Endothelial cell of umbilical vein (primary cell): ENCODE data around the gene DLG1. TPM values are rescaled to one million over a fixed set of nuclear protein-coding genes. Genes with fewer than 3 reads are reported as not detected.

Source experiments
- BruUV-seq: library from RNA; stranded (reverse); fragments of 400-500 nt; replicated peaks from 2 replicates; lab custom pipeline; 2021; lab: Mats Ljungman, UMichigan
- CTCF ChIA-PET: fragments of 300-600, 350-600 bp; sonication (Branson Sonifier 250); formaldehyde crosslinking; loops from one replicate; lab custom pipeline; 2021; ENCODE audit warnings: antibody characterized with exemption, inconsistent platforms; lab: Charles Lee
- POLR2A ChIA-PET: fragments of 300-600, 350-600 bp; sonication (Branson Sonifier 250); formaldehyde crosslinking; loops from one replicate; lab custom pipeline; 2021; ENCODE audit warnings: antibody characterized with exemption, inconsistent platforms; lab: Charles Lee
- DNase-seq: peaks from one replicate; pipeline ENCODE4 v3.0.0-alpha.2; 2011; ENCODE audit warnings: low read depth, low spot score
- FAIRE-seq: peaks from 2 replicates; lab custom pipeline; 2011; peaks lifted over from hg19 to GRCh38; lab: Jason Lieb, UNC
- H2AFZ ChIP-seq: 2 replicates; pipeline ENCODE4 v1.6.0; 2012; ENCODE audit warnings: low read depth, low read length, control low read depth, inconsistent platforms
- H3K27ac ChIP-seq: 2 replicates; pipeline ENCODE4 v1.5.1; 2011; ENCODE audit warnings: low read depth, mild to moderate bottlenecking, control low read depth, low read length, moderate library complexity; ENCODE audit not compliant: insufficient read depth
- H3K27me3 ChIP-seq, 2 experiments: 2 replicates each; pipeline versions ENCODE4 v1.6.0 to v1.6.1; 2011; ENCODE audit warnings: low read length in 2 of 2, mixed read lengths in 1 of 2; ENCODE audit not compliant: control insufficient read depth in 2 of 2, insufficient read depth in 2 of 2
- H3K36me3 ChIP-seq, 2 experiments: 2 replicates in 1 of 2; 3 replicates in 1 of 2; pipeline ENCODE4 v1.5.1; 2011; ENCODE audit warnings: low read length in 2 of 2, mild to moderate bottlenecking in 1 of 2, moderate library complexity in 1 of 2; ENCODE audit not compliant: control insufficient read depth in 2 of 2, insufficient read depth in 2 of 2; ENCODE audit errors: extremely low read depth in 1 of 2
- H3K4me1 ChIP-seq: 3 replicates; pipeline ENCODE4 v1.5.1; 2011; ENCODE audit warnings: mild to moderate bottlenecking, low read length; ENCODE audit not compliant: control insufficient read depth, insufficient read depth; ENCODE audit errors: extremely low read depth
- H3K4me2 ChIP-seq: 2 replicates; pipeline ENCODE4 v1.6.1; 2011; ENCODE audit warnings: low read length, control low read depth, mixed read lengths; ENCODE audit not compliant: insufficient read depth
- H3K4me3 ChIP-seq, 3 experiments: fragments of 200-600 bp in 1 of 3; sonication (generic), shearing (Covaris generic) in 1 of 3; replicated peaks in 1 of 3; 2 replicates each; pipeline ENCODE4 v1.5.1; 2011 to 2016; ENCODE audit warnings: control low read depth in 3 of 3, low read length in 3 of 3, mild to moderate bottlenecking in 2 of 3, inconsistent platforms in 1 of 3, low read depth in 1 of 3, moderate library complexity in 1 of 3; ENCODE audit not compliant: insufficient read depth in 1 of 3
- H3K79me2 ChIP-seq: 2 replicates; pipeline ENCODE4 v1.6.0; 2012; ENCODE audit warnings: low read length, inconsistent platforms; ENCODE audit not compliant: control insufficient read depth, insufficient read depth
- H3K9ac ChIP-seq: replicated peaks from 2 replicates; pipeline ENCODE3; 2011; ENCODE audit warnings: low read length, control low read depth; ENCODE audit not compliant: insufficient read depth; ENCODE audit errors: extremely low read depth
- H3K9me1 ChIP-seq: replicated peaks from 3 replicates; pipeline ENCODE4 v1.6.0; 2011; ENCODE audit warnings: mild to moderate bottlenecking, low read length; ENCODE audit not compliant: control insufficient read depth, insufficient read depth; ENCODE audit errors: extremely low read depth
- H3K9me3 ChIP-seq: replicated peaks from 2 replicates; pipeline ENCODE4 v1.5.1; 2012; ENCODE audit warnings: low read length, inconsistent platforms; ENCODE audit not compliant: control insufficient read depth, insufficient read depth
- H4K20me1 ChIP-seq: replicated peaks from 2 replicates; pipeline ENCODE3; 2011; ENCODE audit warnings: mild to moderate bottlenecking, low read length; ENCODE audit not compliant: control insufficient read depth, insufficient read depth; ENCODE audit errors: extremely low read depth
- CTCF ChIP-seq, 2 donors: IDR thresholded peaks; 1 replicate in 1 of 2; 2 replicates in 1 of 2; pipeline ENCODE4 v1.5.1; 2011; ENCODE audit warnings: low read length in 2 of 2, mild to moderate bottlenecking in 2 of 2, moderate library complexity in 2 of 2, control low read depth in 1 of 2, inconsistent platforms in 1 of 2, low read depth in 1 of 2; ENCODE audit not compliant: insufficient read depth in 1 of 2; ENCODE audit errors: extremely low read depth in 1 of 2
- EZH2 ChIP-seq: IDR thresholded peaks from 2 replicates; pipeline ENCODE4 v1.6.1; 2012; ENCODE audit warnings: borderline replicate concordance, low read depth, mild to moderate bottlenecking, moderate library complexity, low read length, inconsistent platforms; ENCODE audit not compliant: severe bottlenecking
- FOS ChIP-seq: IDR thresholded peaks from 2 replicates; pipeline ENCODE4 v1.6.1; 2011; ENCODE audit warnings: mild to moderate bottlenecking, low read length, moderate library complexity, borderline replicate concordance; ENCODE audit not compliant: insufficient read depth
- GATA2 ChIP-seq: IDR thresholded peaks from 2 replicates; pipeline ENCODE4 v1.7.0; 2011; ENCODE audit warnings: low read depth, mild to moderate bottlenecking, moderate library complexity, mixed read lengths, low read length; ENCODE audit not compliant: insufficient read length, insufficient read depth
- JUN ChIP-seq: IDR thresholded peaks from 2 replicates; pipeline ENCODE4 v1.6.1; 2011; ENCODE audit warnings: borderline replicate concordance, low read depth; ENCODE audit not compliant: insufficient read length, insufficient read depth
- MAX ChIP-seq: IDR thresholded peaks from 2 replicates; pipeline ENCODE4 v1.6.1; 2011; ENCODE audit not compliant: insufficient read depth, insufficient read length
- MYC ChIP-seq: IDR thresholded peaks from one replicate; pipeline ENCODE4 v1.6.1; 2011; ENCODE audit warnings: mild to moderate bottlenecking, low read depth, low read length
- POLR2A ChIP-seq: IDR thresholded peaks from 2 replicates; pipeline ENCODE4 v1.6.1; 2012; ENCODE audit warnings: low read depth, mild to moderate bottlenecking, control low read depth, low read length
- POLR2AphosphoS5 ChIP-seq: IDR thresholded peaks from 2 replicates; pipeline ENCODE4 v1.6.1; 2012; ENCODE audit warnings: low read depth, mild to moderate bottlenecking, control low read depth, low read length, moderate library complexity; ENCODE audit not compliant: insufficient read depth
- dilution Hi-C: fragments of 300-500 bp; cut with MboI; formaldehyde crosslinking; loops from one replicate; pipeline ENCODE4 v1.15.0; 2019; ENCODE audit warnings: low sequenced_read_pairs; ENCODE audit not compliant: extremely low pct_ligation_motif_present
- intact Hi-C: fragments of 100-400 bp; cut with micrococcal nuclease; formaldehyde crosslinking; loops from one replicate; pipeline ENCODE4 v1.10.0; 2022
- polyA plus RNA-seq, 4 experiments: library from polyadenylated mRNA; depleted of rRNA in 3 of 4; stranded (reverse) in 3 of 4; unstranded in 1 of 4; fragments of >200 nt; gene quantifications; 2 replicates each; pipeline versions ENCODE4 v1.2.1 to v1.2.3, GENCODE V29; 2011 to 2012; ENCODE audit warnings: missing spikeins in 1 of 4
- total RNA-seq: library from RNA; stranded (reverse); gene quantifications from 2 replicates; pipeline ENCODE4 v1.2.3, GENCODE V29; 2021

Gene DLG1
- total and polyA plus RNA-seq, 2 donors (not counting 3 experiments of a cell fraction or from before 2014, with no cell fraction given), result 26.5 to 80.1 TPM

- H3K4me3 ChIP-seq, result no peak overlapping the region
- H3K9me3 ChIP-seq, result no peaks in the 10 kb centered on the region
- dilution Hi-C loops (no loop called here), intact Hi-C loops (no loop called here)
- BruUV-seq, result no TSS peak
- no peak overlapping the region for H3K27ac ChIP-seq
- no peaks in the 10 kb centered on the region for H4K20me1 ChIP-seq
- no peak overlapping the region for H3K4me2 ChIP-seq
- no peak overlapping the region for H2AFZ ChIP-seq
- ChIA-PET CTCF (no interaction called here), POLR2A (no interaction called here)
- no peaks in the 10 kb centered on the region for H3K4me1 ChIP-seq
- no peak overlapping the region for H3K9ac ChIP-seq
- TF ChIP-seq EZH2 (no peak), GATA2 (no peak), POLR2A (no peak), CTCF (IDR thresholded peaks at IDR 0.05; ENCODE audit: extremely low read depth in 1 of 2, insufficient read depth in 1 of 2, low read depth in 1 of 2, low read length in 2 of 2) (no peak), MAX (no peak), POLR2AphosphoS5 (no peak), JUN (no peak), FOS (no peak), MYC (no peak)
- H3K9me1 ChIP-seq, result no peaks in the 10 kb centered on the region
- peaks cover 39% of the 10 kb centered on the region for H3K79me2 ChIP-seq
- FAIRE-seq (no peak), DNase-seq (no peak)
- no peaks in the 10 kb centered on the region for H3K36me3 ChIP-seq
- no peaks in the 10 kb centered on the region for H3K27me3 ChIP-seq
Measured at GRCh38 chr3:197151580-197151979, 146.8 kb downstream of the DLG1 start.
